Activated CD4-positive, alpha-beta T cell treated with anti-CD3 and anti-CD28 coated beads for 24 hours (primary cell): ENCODE results near the gene MTFR1L.
A peak's percentile ranks its signal among the peaks of the same experiment; 100 is the strongest.

Experiments
- DNase-seq, 2 donors: peaks; one replicate each; pipeline ENCODE4 v3.0.0-alpha.2; 2020; ENCODE audit warnings: low read depth in 2 of 2

MTFR1L gene

DNA sequence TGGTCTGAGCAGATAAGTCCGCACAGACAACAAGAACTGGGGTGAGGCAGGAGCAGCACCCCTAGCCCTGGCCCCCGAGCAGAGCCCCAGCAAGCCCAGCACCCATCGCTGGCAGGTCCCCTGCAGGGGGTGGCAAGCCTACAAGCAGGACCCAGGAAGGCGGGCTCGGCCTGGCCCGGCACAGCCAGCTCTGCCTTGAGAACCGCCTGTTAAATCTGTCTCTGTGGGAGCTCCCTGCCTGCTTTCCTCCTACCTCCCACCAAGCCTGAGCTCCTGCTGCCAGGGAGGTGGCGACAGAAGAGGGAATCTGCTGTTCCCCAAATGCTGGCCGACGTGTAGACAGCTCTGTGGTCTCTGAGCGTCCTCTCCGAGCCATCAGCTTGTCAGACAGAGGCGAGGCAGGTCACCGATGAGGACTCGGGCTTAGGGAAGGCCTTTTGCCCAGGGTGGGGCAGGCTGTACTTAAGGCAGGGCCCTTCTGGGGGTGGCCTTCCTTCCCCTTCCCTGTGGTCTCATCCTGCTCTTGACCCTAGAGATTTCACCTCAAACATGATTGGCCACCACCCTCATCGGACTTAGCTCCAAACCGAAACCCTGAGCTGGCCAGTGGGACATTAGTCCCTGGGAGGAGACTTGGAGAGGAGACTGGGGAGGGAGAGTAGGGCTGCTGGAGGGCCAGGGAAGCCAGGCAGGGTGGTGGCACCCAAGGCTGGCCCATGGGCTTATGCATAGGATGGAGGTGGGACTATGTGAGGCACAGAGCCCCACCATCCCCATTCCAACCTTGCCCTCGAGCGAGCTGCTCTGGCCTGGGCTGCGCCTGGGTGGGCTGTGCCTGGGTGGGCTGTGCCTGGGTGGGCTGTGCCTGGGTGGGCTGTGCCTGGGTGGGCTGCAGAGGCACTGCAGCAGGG, 12.0 kb upstream of the MTFR1L start:
- no peak for DNase-seq

DNA sequence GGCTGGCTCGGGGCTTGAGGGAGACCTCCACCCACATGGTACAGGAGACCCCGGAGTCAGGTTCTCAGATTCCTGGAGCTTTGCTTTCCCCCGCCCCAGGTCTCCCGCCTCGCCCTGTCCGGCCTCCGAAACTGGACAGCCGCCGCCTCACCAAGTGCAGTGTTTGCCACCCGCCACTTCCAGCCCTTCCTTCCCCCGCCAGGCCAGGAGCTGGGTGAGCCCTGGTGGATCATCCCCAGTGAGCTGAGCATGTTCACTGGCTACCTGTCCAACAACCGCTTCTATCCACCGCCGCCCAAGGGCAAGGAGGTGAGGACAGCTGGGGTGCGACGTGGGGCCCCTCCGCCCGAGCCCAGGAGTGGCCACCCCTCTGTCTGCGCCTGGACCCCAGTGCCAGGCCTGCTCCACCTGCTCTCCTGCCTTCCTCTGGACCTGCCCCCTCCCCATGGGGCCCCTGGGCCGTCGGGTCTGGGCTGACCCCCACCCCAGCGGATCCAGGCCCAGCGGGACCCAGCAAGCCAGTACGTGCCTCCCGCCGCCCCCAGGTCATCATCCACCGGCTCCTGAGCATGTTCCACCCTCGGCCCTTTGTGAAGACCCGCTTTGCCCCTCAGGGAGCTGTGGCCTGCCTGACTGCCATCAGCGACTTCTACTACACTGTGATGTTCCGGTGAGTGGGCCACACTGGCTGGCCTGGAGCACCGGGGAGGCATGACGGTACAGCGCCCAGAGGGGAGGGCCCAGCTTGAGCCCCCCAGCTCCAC, 11.1 kb upstream of the MTFR1L start:
- no peak for DNase-seq

DNA sequence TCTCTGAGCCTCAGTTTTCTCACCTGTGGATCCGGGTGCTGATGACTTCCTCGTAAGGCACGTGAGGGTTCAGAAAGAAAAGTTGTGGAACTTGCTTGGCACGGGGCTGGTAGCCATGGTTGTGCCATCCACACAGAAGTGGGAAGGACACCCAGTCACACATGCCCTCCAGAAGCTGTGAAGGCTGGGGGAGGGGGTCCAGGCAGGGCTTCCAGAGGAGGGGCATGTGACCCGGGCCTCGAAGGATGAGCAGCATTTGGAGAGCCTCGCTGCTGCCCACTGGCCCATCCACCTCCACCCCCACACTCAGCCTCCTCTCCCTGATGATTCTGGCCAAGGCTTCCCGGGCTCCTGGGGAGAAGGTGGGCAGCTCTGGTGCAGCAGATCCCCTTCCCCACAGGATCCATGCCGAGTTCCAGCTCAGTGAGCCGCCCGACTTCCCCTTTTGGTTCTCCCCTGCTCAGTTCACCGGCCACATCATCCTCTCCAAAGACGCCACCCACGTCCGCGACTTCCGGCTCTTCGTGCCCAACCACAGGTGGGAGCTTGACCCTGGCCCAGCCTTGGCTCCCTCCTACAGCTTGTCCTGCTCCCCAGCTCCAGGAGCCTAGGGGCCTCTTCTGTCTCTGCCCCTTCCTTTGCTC, 10.3 kb upstream of the MTFR1L start:
- no peak for DNase-seq

DNA sequence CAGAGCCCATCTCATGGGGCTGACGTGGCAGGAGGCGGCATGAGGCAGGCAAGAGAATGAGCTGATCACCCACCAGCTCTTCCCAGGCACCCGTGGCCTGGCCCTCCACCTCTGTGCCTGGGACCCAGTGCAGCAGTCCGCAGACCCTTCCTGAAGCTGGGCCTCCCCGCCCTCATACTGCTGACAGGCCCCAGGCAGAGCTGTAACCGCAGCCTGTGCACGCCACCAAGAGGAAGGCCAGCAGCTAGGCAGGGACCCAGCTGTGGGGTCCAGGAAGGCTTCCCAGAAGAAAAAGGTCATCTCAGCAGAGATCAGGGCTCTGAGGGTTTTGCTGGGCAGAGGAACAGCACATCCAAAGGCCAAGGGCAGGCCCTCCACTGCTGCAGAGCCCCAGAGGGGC, 9.8 kb upstream of the MTFR1L start:
- no peak for DNase-seq

DNA sequence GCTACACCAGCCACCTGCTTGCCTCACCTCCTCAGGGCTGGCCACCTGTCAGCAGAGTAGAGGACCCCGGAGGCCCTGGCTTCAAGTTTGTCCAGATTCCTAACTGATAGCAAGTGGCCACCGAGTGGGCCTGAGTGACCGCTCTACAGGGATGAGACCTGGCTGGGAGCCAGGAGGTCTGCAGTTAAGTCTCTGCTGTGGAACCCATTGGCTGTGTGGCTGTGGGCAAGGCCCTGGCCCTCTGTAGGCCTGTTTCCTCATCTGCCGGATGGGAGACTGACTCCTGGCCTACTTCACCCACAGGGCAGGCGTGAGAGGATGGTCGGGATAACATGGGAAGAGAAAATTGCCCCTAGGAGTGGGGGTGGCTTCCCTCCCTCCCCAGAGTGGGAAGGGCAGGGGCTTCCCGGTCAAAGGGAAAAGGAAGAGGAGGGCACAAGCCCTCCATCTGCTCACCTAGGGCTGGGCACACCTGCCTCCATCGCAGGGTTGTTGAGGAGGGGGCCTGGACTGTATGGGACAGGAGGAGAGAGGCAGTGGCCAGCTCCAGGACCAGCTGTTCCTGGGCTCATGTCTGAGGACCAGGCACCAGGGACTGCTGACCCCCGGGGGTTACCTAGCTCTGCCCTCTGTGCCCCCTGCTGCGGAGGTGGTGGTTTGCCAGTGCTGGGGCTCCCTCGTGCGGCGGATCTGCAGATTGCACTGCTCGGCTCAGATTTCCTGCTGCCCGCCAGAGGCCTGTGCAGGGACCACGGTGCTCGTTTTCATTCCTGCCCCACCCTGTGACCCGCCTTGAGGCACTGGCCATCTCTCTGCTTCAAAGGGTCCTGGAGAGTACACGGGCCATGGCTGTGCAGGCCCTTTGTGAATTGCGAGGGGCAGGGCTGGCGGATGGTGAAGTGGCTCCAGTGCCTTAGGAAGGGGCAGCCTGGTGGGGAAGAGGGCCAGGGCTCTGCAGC, 9.1 kb upstream of the MTFR1L start:
- DNase-seq: peak; percentile 76 to 82

DNA sequence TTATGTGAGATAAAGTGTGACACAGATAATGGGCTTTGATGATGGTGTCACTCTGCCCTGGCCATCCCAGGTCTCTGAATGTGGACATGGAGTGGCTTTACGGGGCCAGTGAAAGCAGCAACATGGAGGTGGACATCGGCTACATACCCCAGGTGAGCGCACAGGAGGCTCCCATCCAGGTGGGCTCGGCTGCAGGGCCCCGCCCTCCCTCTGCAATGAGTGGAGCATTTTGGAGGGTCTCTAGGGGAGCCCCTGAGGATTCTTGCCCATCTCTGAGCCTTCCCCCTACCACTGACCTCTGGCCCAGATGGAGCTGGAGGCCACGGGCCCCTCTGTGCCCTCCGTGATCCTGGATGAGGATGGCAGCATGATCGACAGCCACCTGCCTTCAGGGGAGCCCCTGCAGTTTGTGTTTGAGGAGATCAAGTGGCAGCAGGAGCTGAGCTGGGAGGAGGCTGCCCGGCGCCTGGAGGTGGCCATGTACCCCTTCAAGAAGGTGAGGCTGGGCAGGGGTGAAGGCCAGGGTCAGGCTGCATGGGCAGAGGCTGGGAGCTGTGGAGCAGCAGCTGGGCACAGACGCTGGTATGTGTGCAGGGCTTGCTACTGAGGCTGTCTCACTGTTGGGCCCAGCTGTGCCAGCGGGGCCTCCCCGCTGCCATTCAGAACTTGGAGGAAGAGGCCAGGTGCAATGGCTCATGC, 8.2 kb upstream of the MTFR1L start:
- DNase-seq: no peak

DNA sequence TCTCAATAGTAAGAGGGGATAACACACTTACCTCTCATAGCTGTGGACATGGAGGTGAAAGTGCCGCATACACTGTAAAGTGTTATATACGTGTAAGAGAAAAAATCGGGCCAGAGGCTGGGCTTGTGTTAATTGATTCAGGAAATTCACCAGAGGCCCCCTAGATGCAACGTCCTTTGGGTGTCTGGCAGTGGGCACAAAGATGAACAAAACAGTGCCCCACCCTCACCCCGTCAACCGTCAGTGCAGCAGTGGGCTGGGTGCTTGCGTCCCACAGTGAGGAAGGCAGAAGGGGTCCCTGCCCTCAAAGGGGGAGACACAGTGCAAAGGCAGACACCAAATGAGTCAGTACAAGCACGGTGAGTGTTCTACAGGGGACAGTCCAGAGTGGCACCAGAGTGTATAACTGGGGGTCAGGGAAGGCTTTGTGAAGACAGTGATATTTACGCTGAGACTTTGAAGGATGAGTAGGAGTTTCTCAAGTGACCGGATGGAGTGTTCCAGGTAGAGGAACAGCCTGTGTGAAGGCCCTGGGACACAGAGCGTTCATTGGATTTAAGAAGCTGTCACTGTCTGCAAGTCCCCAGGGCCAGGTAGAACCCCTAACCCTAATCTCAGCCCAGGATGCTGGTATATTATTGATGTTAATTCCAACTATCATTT, 6.6 kb upstream of the MTFR1L start:
- DNase-seq: no peak

DNA sequence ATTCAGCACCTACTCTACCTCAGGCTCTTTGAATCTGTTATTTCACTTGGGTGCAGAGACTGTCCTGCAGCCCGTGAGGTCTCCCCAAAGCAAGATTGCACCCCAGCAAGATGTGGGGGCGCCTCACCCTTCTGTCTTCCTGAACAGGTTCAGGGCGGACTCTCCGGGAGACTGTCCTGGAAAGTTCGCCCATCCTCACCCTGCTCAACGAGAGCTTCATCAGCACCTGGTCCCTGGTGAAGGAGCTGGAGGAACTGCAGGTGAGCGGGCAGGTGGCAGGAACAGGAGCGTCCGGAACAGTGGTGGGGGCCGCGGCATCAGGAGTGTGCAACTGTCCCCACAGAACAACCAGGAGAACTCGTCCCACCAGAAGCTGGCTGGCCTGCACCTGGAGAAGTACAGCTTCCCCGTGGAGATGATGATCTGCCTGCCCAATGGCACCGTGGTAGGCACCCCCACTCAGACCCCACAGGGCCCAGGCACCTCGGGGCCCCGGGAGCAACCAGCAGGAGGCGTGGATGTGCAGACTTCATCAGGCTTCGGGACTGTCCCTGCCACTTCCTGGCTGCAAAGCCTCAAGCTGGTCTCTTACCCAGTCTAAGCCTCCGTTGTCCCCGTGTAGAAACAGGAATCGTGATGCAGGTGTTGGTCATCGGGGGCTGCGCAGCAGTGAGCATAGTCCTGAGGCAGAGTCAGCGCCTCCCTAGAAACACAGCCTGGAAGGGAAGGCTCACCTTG, 5.9 kb upstream of the MTFR1L start:
- DNase-seq: no peak

DNA sequence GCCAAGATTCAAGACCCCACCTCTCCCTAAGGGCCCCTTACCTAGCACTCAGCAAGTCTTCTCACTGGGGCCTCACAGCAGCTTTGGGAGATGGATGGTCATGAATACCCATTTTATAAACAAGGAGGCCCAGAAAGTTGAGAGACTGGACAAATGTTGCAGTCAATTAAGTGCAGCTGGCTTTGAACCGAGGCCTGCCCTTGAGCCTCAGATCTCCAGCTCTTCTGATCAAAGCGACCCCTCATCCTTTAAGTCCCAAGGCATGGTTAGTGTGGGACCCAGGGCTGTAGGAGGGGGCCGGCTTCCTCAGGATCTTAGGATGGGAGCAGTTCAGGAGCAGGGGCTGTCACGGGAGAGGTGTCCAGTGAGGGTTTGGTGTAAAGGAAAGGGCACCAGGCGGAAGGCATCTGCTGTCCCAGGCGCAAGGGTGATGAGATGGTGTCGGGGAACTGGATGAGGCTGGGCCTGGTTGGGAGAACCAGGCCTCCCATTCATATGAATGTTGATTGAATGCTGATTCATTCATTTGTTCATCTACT, 5.1 kb upstream of the MTFR1L start:
- no peak for DNase-seq

DNA sequence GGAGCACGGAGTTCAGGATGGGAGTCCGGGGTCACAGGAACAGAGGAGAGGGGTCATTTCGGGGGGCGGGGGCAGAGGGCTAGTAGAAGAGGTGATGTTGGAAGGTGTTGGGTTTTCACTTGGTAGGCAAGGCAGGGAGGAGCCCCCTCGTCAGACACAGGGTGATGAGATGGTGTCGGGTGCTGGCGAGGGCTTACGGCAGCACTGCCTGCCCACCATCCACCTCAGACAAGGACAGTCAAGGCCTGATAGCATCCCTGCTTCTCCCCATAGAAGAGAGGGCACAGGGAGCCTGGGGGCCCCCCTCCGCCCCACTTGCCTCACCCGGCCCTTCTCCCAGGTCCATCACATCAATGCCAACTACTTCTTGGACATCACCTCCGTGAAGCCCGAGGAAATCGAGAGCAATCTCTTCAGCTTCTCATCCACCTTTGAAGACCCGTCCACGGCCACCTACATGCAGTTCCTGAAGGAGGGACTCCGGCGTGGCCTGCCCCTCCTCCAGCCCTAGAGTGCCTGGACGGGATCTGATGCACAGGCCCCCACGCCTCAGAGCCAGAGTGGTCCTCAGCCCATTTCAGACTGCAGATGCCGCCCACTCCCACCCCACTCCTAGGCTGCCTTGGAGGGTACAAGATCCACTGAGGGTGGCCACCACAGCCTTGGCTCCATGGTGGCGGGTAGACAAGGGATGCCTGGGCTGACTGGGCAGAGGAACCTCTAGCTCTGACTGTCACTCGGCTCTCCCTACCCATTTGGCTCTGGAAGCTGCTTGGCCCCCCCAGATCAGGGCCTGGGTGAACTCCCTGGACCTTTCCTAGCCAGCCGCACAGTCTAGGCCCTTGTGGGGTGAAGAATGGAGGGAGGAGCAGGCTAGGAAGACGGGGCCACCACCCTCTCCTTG, 4.3 kb upstream of the MTFR1L start:
- DNase-seq: no peak

DNA sequence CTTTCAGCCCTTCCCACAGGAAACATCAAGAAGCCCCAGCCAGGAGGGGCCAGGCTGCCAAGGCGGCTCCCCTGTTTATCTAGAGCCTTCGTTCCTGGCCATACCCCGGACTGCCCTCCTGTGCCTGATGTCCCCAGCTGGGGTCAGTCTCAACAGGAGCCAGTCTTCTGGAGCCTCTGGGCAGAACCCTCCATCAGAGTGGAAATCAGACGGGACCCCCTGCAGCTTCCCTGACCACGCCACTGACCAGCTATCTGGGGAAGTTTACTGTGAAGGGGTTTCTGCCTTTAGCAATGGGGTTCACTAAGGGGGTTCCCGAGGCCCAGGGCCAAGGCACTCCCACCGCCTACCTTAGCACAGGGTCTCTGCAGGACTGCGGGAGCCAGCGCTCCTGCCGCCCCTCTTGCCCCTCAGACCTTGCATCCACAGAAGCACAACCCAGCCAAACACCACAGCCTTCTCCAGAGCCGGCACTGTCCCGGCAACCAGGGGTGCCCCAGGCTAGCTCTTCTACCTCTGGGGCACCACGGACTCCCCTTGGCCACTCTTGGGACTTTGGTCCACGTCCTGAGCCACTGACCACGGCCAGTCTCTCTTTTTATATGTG, 3.5 kb upstream of the MTFR1L start:
- no peak for DNase-seq

DNA sequence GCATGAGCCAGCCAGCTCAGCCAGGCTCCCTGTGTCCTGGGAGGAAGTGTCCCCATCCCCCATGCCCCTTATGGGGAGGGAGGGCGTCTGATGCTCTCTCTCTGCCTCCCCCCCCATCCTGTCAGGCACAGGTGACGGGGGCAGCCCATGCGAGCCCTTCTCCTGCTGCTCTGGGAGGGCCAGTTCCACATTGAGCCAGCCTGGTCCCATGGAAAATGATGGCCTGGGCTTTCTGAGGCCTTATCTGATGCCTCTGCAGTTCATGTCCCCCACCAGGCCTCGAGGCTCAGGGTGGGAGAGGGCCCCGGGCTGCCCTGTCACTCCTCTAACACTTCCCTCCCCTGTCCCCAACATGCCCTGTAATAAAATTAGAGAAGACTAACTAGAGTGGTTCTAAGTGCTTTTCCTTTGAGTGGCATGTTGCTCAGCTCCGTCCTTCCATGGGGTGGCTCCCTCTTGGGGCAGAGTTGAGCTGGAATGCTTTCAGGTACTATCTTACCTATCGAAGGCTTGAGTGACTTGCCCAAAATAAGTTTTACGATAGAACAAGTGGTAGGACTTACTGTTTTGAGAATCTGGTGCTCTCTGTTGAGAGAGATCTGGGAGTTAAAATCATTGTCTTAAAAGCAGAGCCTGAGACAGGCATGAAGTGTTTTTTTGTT, 1.8 kb upstream of the MTFR1L start:
- no peak for DNase-seq

DNA sequence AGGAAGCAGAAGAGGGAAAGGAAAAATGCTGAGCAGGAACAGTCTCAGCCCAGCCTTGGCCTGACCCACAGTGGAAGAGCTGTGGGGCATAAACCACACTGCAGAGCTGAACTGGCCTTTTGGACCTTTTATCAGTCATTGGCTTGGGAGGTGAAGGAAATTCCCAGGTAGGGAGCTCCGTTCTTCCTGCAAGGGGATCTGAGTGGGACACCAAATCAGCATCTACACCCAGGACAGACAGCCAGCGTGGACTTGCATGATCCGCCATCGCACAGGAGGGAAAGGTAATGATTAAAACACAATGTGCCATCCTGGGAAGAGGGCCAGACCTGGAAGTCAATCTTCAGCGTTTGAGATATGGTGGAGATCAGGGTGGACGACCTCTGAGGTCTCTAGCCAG, 1.2 kb upstream of the MTFR1L start:
- no peak for DNase-seq

DNA sequence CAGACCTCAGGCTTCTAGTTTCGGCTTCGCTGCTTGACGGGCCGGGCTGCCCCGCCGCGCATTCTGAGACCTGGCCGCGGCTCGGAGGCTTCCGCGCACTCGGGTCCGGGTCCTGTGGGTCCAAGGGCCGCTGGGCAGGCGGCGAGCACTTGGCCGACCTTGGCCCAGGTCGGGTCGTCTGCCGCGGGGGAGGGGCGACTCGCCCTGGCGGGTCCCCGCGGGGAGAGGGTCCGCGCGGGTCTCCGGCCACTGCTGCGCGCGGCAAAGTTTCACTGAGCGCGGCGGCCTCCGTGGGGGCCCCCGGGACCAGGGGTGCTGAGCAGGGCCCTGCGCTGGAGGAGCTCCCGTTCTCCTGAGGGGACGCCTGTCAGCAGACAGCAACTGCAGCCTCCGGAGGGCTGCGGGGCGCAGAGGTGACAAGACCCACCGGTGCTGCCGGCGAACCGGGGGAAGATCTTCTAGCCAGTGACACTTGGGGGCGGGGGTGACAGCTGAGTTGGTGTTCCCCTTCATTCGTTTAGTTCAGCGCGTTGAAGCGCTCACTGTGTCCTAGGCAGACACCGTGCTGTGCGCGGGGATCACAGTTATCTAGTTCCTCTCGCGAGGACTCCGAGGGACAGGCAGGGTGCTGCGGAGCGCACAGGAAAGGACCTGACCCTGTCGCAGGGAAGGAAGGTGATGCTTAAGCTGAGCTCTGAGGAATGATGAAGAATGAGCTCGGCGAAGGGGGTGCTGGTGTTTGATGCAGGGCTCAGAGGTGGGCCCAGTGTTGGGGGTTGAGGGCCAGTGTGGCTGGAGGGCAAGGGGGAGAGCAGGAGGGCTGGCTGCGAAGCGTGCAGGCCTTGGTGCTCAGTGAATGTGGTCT, 725 bp downstream of the MTFR1L start:
- DNase-seq: peak in 1 of 2 donors; percentile 49

DNA sequence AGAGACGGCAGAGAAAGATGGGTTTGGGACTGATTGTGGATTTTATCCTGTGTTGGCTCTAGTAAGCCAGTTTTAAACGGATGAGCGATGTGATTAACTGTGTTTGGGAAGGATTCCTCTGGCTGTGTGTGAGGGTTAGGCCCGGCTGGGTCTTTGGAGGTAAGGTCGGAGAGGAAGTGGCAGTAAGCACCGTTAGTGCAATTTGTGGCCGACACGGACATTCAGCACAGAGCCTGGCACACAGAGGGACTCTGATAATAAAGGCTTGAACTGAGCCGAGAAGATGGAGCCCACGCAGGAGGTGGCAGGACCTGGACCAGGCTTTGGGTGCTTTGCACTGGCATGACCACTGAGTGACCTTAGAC, 1.3 kb downstream of the MTFR1L start:
- DNase-seq: no peak

DNA sequence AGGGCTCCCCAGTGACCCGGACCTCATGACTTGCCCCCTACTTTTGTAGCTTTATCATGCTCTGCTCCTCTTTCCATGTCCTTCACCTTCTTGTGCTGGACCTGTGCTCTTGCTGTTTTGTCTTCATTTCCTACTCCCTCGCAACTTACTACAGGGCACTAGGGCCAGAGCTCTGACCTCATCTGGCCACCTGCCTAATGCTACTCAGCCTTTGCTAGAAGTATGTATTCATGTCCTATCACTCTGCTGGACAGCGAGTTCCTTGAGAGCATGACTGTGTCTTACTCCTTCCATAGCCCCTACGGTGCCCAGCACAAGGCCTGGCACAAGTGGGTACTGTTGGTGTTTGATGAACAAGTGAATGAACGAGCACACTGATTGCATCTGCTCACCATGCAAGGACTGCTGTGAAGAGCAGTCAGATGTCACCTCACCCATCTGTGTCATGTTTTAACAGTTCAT, 1.9 kb downstream of the MTFR1L start:
- no peak for DNase-seq
